Amniotic epithelial cell (primary cell): ENCODE data around the gene CAMSAP1.

Experiments used
- DNase-seq: peaks from one replicate; pipeline ENCODE4 v3.0.0-alpha.2; 2010; ENCODE audit warnings: low read depth

The CAMSAP1 gene

GRCh38 chr9:135883410-135884089 lies 23.8 kb downstream of the CAMSAP1 start:
- DNase-seq, result no peak

- no peak for DNase-seq
Measured at GRCh38 chr9:135882011-135882410, 25.3 kb downstream of the CAMSAP1 start.

- DNase-seq, result no peak
Measured at GRCh38 chr9:135880438-135880837, 26.9 kb downstream of the CAMSAP1 start.

GRCh38 chr9:135879619-135880018 lies 27.7 kb downstream of the CAMSAP1 start:
- DNase-seq, result no peak

GRCh38 chr9:135879237-135879601 lies 28.1 kb downstream of the CAMSAP1 start:
- no peak for DNase-seq

GRCh38 chr9:135878528-135879236 lies 28.7 kb downstream of the CAMSAP1 start:
- no peak for DNase-seq

GRCh38 chr9:135877791-135878527 lies 29.4 kb downstream of the CAMSAP1 start:
- DNase-seq, result peak; percentile 52

GRCh38 chr9:135876936-135877335 lies 30.4 kb downstream of the CAMSAP1 start:
- no peak for DNase-seq

- no peak for DNase-seq
Measured at GRCh38 chr9:135874859-135875258, 32.5 kb downstream of the CAMSAP1 start.

- DNase-seq, result peak; percentile 62
Measured at GRCh38 chr9:135869909-135870308, 37.4 kb downstream of the CAMSAP1 start.

GRCh38 chr9:135865531-135865930 lies 41.8 kb downstream of the CAMSAP1 start:
- no peak for DNase-seq

- DNase-seq, result no peak
Measured at GRCh38 chr9:135864447-135865049, 42.8 kb downstream of the CAMSAP1 start.

GRCh38 chr9:135862809-135863208 lies 44.5 kb downstream of the CAMSAP1 start:
- DNase-seq, result no peak

GRCh38 chr9:135858491-135859185 lies 48.7 kb downstream of the CAMSAP1 start:
- DNase-seq, result no peak

GRCh38 chr9:135857843-135858242 lies 49.5 kb downstream of the CAMSAP1 start:
- DNase-seq, result no peak

- DNase-seq, result no peak
Measured at GRCh38 chr9:135857371-135857786, 50.0 kb downstream of the CAMSAP1 start.

- no peak for DNase-seq
Measured at GRCh38 chr9:135851748-135852147, 55.6 kb downstream of the CAMSAP1 start.

GRCh38 chr9:135850737-135851136 lies 56.6 kb downstream of the CAMSAP1 start:
- no peak for DNase-seq

GRCh38 chr9:135849181-135849580 lies 58.2 kb downstream of the CAMSAP1 start:
- DNase-seq, result no peak

- no peak for DNase-seq
Measured at GRCh38 chr9:135848341-135849047, 58.9 kb downstream of the CAMSAP1 start.

GRCh38 chr9:135847833-135848232 lies 59.5 kb downstream of the CAMSAP1 start:
- no peak for DNase-seq
